IMR-90 (cell line): ENCODE results near the gene SLC25A21. TPM values are rescaled to one million over a fixed set of nuclear protein-coding genes. Genes with fewer than 3 reads are reported as not detected.

Experiments used
- ATAC-seq: fragments of 200-7000 bp; cut with Tn5 transposase; 2 replicates; pipeline ENCODE4 v1.9.1; 2020; ENCODE audit warnings: low read depth, mild to moderate bottlenecking, moderate library complexity
- BruUV-seq: library from RNA; stranded (reverse); fragments of 400-500 nt; replicated peaks from 2 replicates; lab custom pipeline; 2021; lab: Mats Ljungman, UMichigan
- CTCF ChIA-PET: fragments of 300-600 bp; formaldehyde crosslinking; extraction: SDS; loops from one replicate; lab custom pipeline; 2021; ENCODE audit warnings: antibody characterized with exemption; lab: Yijun Ruan, JAX
- POLR2A ChIA-PET: fragments of 300-600 bp; sonication (Branson Sonifier 250); formaldehyde crosslinking; loops from one replicate; lab custom pipeline; 2022; ENCODE audit warnings: antibody characterized with exemption; ENCODE audit not compliant: unreplicated experiment; lab: Charles Lee
- DNase-seq: peaks from one replicate; pipeline ENCODE4 v3.0.0; 2013
- H2AFZ ChIP-seq: replicated peaks from 2 replicates; pipeline ENCODE3; 2013; ENCODE audit warnings: low read length, mild to moderate bottlenecking; ENCODE audit not compliant: poor library complexity
- H2AK5ac ChIP-seq: 2 replicates; pipeline ENCODE4 v1.6.1; 2013; ENCODE audit warnings: low read depth, low read length, inconsistent platforms
- H2AK9ac ChIP-seq: replicated peaks from 2 replicates; pipeline ENCODE3; 2013; ENCODE audit warnings: mild to moderate bottlenecking, low read depth, low read length, moderate library complexity; ENCODE audit not compliant: poor library complexity
- H2BK120ac ChIP-seq: 2 replicates; pipeline ENCODE4 v1.6.1; 2013; ENCODE audit warnings: low read depth, low read length, inconsistent platforms
- H2BK15ac ChIP-seq: 3 replicates; pipeline ENCODE4 v1.6.1; 2013; ENCODE audit warnings: low read depth, low read length, inconsistent platforms
- H2BK20ac ChIP-seq: 2 replicates; pipeline ENCODE4 v1.6.1; 2013; ENCODE audit warnings: low read depth, mild to moderate bottlenecking, inconsistent platforms, low read length, moderate library complexity
- H2BK5ac ChIP-seq: 2 replicates; pipeline ENCODE4 v1.6.1; 2013; ENCODE audit warnings: mild to moderate bottlenecking, low read depth, low read length, inconsistent platforms; ENCODE audit not compliant: poor library complexity, severe bottlenecking
- H3K14ac ChIP-seq: replicated peaks from 2 replicates; pipeline ENCODE4 v1.6.1; 2013; ENCODE audit warnings: low read depth, low read length, inconsistent platforms
- H3K18ac ChIP-seq: 2 replicates; pipeline ENCODE4 v1.6.1; 2013; ENCODE audit warnings: low read depth, low read length, control low read depth
- H3K23ac ChIP-seq: 2 replicates; pipeline ENCODE4 v1.6.1; 2013; ENCODE audit warnings: low read depth, low read length, inconsistent platforms
- H3K27ac ChIP-seq: 2 replicates; pipeline ENCODE4 v1.5.1; 2013; ENCODE audit warnings: mild to moderate bottlenecking, control low read depth, low read length; ENCODE audit not compliant: insufficient read depth
- H3K27me3 ChIP-seq: 2 replicates; pipeline ENCODE4 v1.6.1; 2013; ENCODE audit warnings: low read length; ENCODE audit not compliant: control insufficient read depth, insufficient read depth
- H3K36me3 ChIP-seq: 2 replicates; pipeline ENCODE4 v1.6.1; 2013; ENCODE audit warnings: low read length, mixed read lengths; ENCODE audit not compliant: control insufficient read depth, insufficient read depth
- H3K4ac ChIP-seq: 2 replicates; pipeline ENCODE4 v1.6.1; 2013; ENCODE audit warnings: low read depth, low read length, inconsistent platforms
- H3K4me1 ChIP-seq: 2 replicates; pipeline ENCODE4 v1.6.1; 2013; ENCODE audit warnings: low read length, mixed read lengths; ENCODE audit not compliant: control insufficient read depth, insufficient read depth
- H3K4me2 ChIP-seq: 2 replicates; pipeline ENCODE4 v1.6.1; 2013; ENCODE audit warnings: low read depth, mild to moderate bottlenecking, control low read depth, low read length, moderate library complexity
- H3K4me3 ChIP-seq: 2 replicates; pipeline ENCODE4 v1.5.1; 2013; ENCODE audit warnings: low read depth, mild to moderate bottlenecking, control low read depth, low read length, moderate library complexity; ENCODE audit not compliant: insufficient read depth
- H3K56ac ChIP-seq: 2 replicates; pipeline ENCODE4 v1.6.1; 2013; ENCODE audit warnings: low read length, inconsistent platforms; ENCODE audit not compliant: insufficient read depth; ENCODE audit errors: extremely low read depth
- H3K79me1 ChIP-seq, 2 experiments: 2 replicates each; pipeline ENCODE4 v1.6.1; 2013; ENCODE audit warnings: low read length in 2 of 2, inconsistent platforms in 1 of 2, low read depth in 1 of 2
- H3K9ac ChIP-seq: 2 replicates; pipeline ENCODE4 v1.6.1; 2013; ENCODE audit warnings: low read depth, low read length, control low read depth
- H3K9me1 ChIP-seq: 2 replicates; pipeline ENCODE4 v1.6.1; 2013; ENCODE audit warnings: low read length, inconsistent platforms; ENCODE audit not compliant: insufficient read depth
- H3K9me3 ChIP-seq: 2 replicates; pipeline ENCODE4 v1.6.1; 2013; ENCODE audit warnings: low read length; ENCODE audit not compliant: control insufficient read depth, insufficient read depth
- H4K20me1 ChIP-seq: 2 replicates; pipeline ENCODE4 v1.6.1; 2013; ENCODE audit warnings: low read length, inconsistent platforms; ENCODE audit not compliant: insufficient read depth
- H4K5ac ChIP-seq: 2 replicates; pipeline ENCODE4 v1.6.1; 2013; ENCODE audit warnings: mild to moderate bottlenecking, low read depth, low read length, control low read depth
- H4K8ac ChIP-seq, 2 experiments: 2 replicates each; pipeline ENCODE4 v1.6.1; 2013; ENCODE audit warnings: low read depth in 2 of 2, low read length in 2 of 2, control low read depth in 1 of 2, inconsistent platforms in 1 of 2
- H4K91ac ChIP-seq: 2 replicates; pipeline ENCODE4 v1.6.1; 2013; ENCODE audit warnings: low read depth, low read length, inconsistent platforms; ENCODE audit not compliant: insufficient read depth
- BHLHE40 ChIP-seq: fragments of 150-350 bp; IDR thresholded peaks from 2 replicates; pipeline ENCODE4 v1.6.1; 2016; ENCODE audit warnings: mild to moderate bottlenecking, low read depth, low read length
- CEBPB ChIP-seq: IDR thresholded peaks from 2 replicates; pipeline ENCODE4 v1.6.1; 2012; ENCODE audit warnings: low read depth, low read length, improper control_type of control experiment
- CHD1 ChIP-seq: IDR thresholded peaks from 2 replicates; pipeline ENCODE4 v1.6.1; 2012; ENCODE audit warnings: low read depth, low read length, improper control_type of control experiment
- FOS ChIP-seq: fragments of 150-350 bp; IDR thresholded peaks from 2 replicates; pipeline ENCODE4 v1.6.1; 2016; ENCODE audit warnings: low read depth, low read length
- MAFK ChIP-seq: IDR thresholded peaks from 2 replicates; pipeline ENCODE4 v1.6.1; 2012; ENCODE audit warnings: low read depth, low read length, improper control_type of control experiment
- MAZ ChIP-seq: IDR thresholded peaks from 2 replicates; pipeline ENCODE4 v1.6.1; 2012; ENCODE audit warnings: low read depth, mild to moderate bottlenecking, low read length, improper control_type of control experiment, moderate library complexity, borderline replicate concordance
- MXI1 ChIP-seq: IDR thresholded peaks from 2 replicates; pipeline ENCODE4 v1.6.1; 2012; ENCODE audit warnings: low read depth, mild to moderate bottlenecking, low read length, moderate library complexity, borderline replicate concordance
- NFE2L2 ChIP-seq: fragments of 150-350 bp; IDR thresholded peaks from 2 replicates; pipeline ENCODE4 v1.6.1; 2016; ENCODE audit warnings: low read depth, mild to moderate bottlenecking, low read length
- POLR2A ChIP-seq: IDR thresholded peaks from 2 replicates; pipeline ENCODE4 v1.6.1; 2012; ENCODE audit warnings: mild to moderate bottlenecking, low read depth, low read length
- RAD21 ChIP-seq: IDR thresholded peaks from 2 replicates; pipeline ENCODE4 v1.6.1; 2012; ENCODE audit warnings: low read length, improper control_type of control experiment
- RCOR1 ChIP-seq: IDR thresholded peaks from 2 replicates; pipeline ENCODE4 v1.6.1; 2012; ENCODE audit warnings: mild to moderate bottlenecking, low read length, improper control_type of control experiment; ENCODE audit not compliant: insufficient replicate concordance
- RFX5 ChIP-seq: IDR thresholded peaks from 2 replicates; pipeline ENCODE4 v1.8.0; 2012; ENCODE audit warnings: low read depth, mild to moderate bottlenecking, low read length, moderate library complexity
- SMC3 ChIP-seq: fragments of 150-350 bp; IDR thresholded peaks from 2 replicates; pipeline ENCODE4 v1.6.1; 2016; ENCODE audit warnings: low read depth, mild to moderate bottlenecking, antibody characterized with exemption, low read length, moderate library complexity
- dilution Hi-C: fragments of 300-500 bp; cut with HindIII; formaldehyde crosslinking; loops from one replicate; pipeline ENCODE4 v1.14.3; 2018; ENCODE audit warnings: low sequenced_read_pairs; ENCODE audit not compliant: unreplicated experiment
- in situ Hi-C: fragments of 300-500 bp; cut with MboI; formaldehyde crosslinking; loops from 3 replicates; pipeline ENCODE4 v1.14.3; 2019; ENCODE audit warnings: low sequenced_read_pairs, inconsistent platforms, mixed read lengths
- intact Hi-C: fragments of 100-400 bp; cut with micrococcal nuclease; formaldehyde crosslinking; loops from 2 replicates; pipeline ENCODE4 v1.10.0; 2022
- polyA plus RNA-seq, 3 experiments: library from polyadenylated mRNA; depleted of rRNA; stranded (reverse); fragments of >200 nt; gene quantifications; 2 replicates each; pipeline ENCODE4 v1.2.3, GENCODE V29; 2012; ENCODE audit warnings: low replicate concordance in 1 of 3
- total RNA-seq: library from RNA; depleted of rRNA; stranded (reverse); fragments of >200 nt; gene quantifications from 2 replicates; pipeline ENCODE4 v1.2.3, GENCODE V29; 2012
- TF ChIP-seq, protein P1 (sequence below): fragments of 150-350 bp; IDR thresholded peaks from 2 replicates; pipeline ENCODE4 v1.6.1; 2016; ENCODE audit warnings: low read depth, mild to moderate bottlenecking, low read length, moderate library complexity, borderline replicate concordance
- TF ChIP-seq, protein P2 (sequence below): conservative IDR thresholded peaks from 2 replicates; pipeline ENCODE4 v1.5.1; 2012; ENCODE audit warnings: mild to moderate bottlenecking, low read depth, low read length, improper control_type of control experiment
- TF ChIP-seq, protein P3 (sequence below): fragments of 150-350 bp; IDR thresholded peaks from 2 replicates; pipeline ENCODE4 v1.6.1; 2017; ENCODE audit warnings: mild to moderate bottlenecking, antibody characterized with exemption, low read length, low read depth

Gene SLC25A21
- total and polyA plus RNA-seq, 2 of the 4 experiments (the other 2 are of a cell fraction): 0.62 to 0.90 TPM

DNA sequence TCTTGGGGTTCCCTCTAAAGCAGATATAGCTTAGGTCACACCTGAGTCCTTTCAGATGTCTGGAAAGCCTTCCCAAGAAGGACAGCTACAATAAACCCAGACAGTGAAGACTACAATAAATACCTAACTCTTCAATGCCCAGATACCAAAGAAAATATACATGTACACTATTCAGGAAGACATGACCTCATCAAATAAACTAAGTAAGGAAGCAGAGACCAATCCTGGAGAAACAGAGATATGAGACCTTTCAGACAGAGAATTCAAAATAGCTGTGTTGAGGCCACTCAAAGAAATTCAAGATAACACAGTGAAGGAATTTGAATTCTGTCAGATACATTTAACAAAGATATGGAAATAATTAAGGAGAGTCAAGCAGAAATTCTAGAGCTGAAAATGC lies 40.6 kb upstream of the SLC25A21 start:
- Histone ChIP-seq H2BK20ac (no peak overlapping the region), H4K20me1 (no peaks in the 10 kb centered on the region; the same call in 1 of the 2 replicates), H4K8ac (no peak overlapping the region), H4K5ac (no peak overlapping the region), H2AFZ (no peak overlapping the region), H3K36me3 (no peaks in the 10 kb centered on the region), H3K14ac (no peak overlapping the region), H3K23ac (no peak overlapping the region), H2BK120ac (no peak overlapping the region), H2AK5ac (no peak overlapping the region), H4K91ac (no peak overlapping the region), H3K79me1 (peaks cover 7 to 16% of the 10 kb centered on the region in 2 experiments; a peak in 3 of 4 replicates), H3K27me3 (no peaks in the 10 kb centered on the region), H2BK15ac (no peak overlapping the region), H3K4me3 (no peak overlapping the region), H2BK5ac (no peak overlapping the region), H3K9me1 (0 out of 2 replicates have a peak, but pooled peaks cover 5% of the 10 kb centered on the region), H2AK9ac (no peak overlapping the region), H3K9me3 (no peaks in the 10 kb centered on the region), H3K4ac (no peak overlapping the region), H3K56ac (no peak overlapping the region), H3K27ac (no peak overlapping the region), H3K4me2 (no peak overlapping the region), H3K9ac (no peak overlapping the region), H3K4me1 (no peaks in the 10 kb centered on the region), H3K18ac (no peak overlapping the region)
- ChIA-PET CTCF (no interaction called here), POLR2A (no interaction called here)
- TF ChIP-seq, protein P1, sequence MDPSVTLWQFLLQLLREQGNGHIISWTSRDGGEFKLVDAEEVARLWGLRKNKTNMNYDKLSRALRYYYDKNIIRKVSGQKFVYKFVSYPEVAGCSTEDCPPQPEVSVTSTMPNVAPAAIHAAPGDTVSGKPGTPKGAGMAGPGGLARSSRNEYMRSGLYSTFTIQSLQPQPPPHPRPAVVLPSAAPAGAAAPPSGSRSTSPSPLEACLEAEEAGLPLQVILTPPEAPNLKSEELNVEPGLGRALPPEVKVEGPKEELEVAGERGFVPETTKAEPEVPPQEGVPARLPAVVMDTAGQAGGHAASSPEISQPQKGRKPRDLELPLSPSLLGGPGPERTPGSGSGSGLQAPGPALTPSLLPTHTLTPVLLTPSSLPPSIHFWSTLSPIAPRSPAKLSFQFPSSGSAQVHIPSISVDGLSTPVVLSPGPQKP: no peak
- TF ChIP-seq, protein P2, sequence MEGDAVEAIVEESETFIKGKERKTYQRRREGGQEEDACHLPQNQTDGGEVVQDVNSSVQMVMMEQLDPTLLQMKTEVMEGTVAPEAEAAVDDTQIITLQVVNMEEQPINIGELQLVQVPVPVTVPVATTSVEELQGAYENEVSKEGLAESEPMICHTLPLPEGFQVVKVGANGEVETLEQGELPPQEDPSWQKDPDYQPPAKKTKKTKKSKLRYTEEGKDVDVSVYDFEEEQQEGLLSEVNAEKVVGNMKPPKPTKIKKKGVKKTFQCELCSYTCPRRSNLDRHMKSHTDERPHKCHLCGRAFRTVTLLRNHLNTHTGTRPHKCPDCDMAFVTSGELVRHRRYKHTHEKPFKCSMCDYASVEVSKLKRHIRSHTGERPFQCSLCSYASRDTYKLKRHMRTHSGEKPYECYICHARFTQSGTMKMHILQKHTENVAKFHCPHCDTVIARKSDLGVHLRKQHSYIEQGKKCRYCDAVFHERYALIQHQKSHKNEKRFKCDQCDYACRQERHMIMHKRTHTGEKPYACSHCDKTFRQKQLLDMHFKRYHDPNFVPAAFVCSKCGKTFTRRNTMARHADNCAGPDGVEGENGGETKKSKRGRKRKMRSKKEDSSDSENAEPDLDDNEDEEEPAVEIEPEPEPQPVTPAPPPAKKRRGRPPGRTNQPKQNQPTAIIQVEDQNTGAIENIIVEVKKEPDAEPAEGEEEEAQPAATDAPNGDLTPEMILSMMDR: no peak
- TF ChIP-seq RFX5: no peak
- no peak for TF ChIP-seq BHLHE40
- no peak for TF ChIP-seq MAZ
- no peak for TF ChIP-seq NFE2L2
- TF ChIP-seq, protein P3, sequence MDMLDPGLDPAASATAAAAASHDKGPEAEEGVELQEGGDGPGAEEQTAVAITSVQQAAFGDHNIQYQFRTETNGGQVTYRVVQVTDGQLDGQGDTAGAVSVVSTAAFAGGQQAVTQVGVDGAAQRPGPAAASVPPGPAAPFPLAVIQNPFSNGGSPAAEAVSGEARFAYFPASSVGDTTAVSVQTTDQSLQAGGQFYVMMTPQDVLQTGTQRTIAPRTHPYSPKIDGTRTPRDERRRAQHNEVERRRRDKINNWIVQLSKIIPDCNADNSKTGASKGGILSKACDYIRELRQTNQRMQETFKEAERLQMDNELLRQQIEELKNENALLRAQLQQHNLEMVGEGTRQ: no peak
- TF ChIP-seq CEBPB: no peak
- TF ChIP-seq RAD21: no peak
- no peak for TF ChIP-seq MXI1
- no peak for TF ChIP-seq POLR2A
- no peak for TF ChIP-seq SMC3
- no peak for TF ChIP-seq FOS
- no peak for TF ChIP-seq MAFK
- no peak for TF ChIP-seq RCOR1
- TF ChIP-seq CHD1: no peak
- dilution Hi-C loops: no loop called here
- intact Hi-C loops: no loop called here
- ATAC-seq (no peak), DNase-seq (no peak)
- BruUV-seq: no TSS peak
- in situ Hi-C loops: no loop called here
